HTR-8/SVneo (cell line): ENCODE results near the gene MAST2.

Experiments used
- DNase-seq: peaks from one replicate; pipeline ENCODE4 v3.0.0; 2011; ENCODE audit warnings: low spot score, mixed read lengths; ENCODE audit not compliant: insufficient read length
- FAIRE-seq: peaks from 2 replicates; lab custom pipeline; 2011; peaks lifted over from hg19 to GRCh38; lab: Jason Lieb, UNC

Gene MAST2

GRCh38 chr1:45971922-45972531 is 168.6 kb downstream of the MAST2 start:
- DNase-seq (no peak), FAIRE-seq (no peak)

- FAIRE-seq (no peak), DNase-seq (no peak)
Observed at GRCh38 chr1:45972621-45973020, 169.2 kb downstream of the MAST2 start.

- DNase-seq = no peak
- no peak for FAIRE-seq
Observed at GRCh38 chr1:45973121-45973520, 169.7 kb downstream of the MAST2 start.

GRCh38 chr1:45974541-45975269 is 171.3 kb downstream of the MAST2 start:
- no peak for DNase-seq
- no peak for FAIRE-seq

GRCh38 chr1:45976623-45977022 is 173.2 kb downstream of the MAST2 start:
- no peak for DNase-seq
- no peak for FAIRE-seq

GRCh38 chr1:45979074-45979777 is 175.8 kb downstream of the MAST2 start:
- no peak for FAIRE-seq
- no peak for DNase-seq

- FAIRE-seq = no peak
- no peak for DNase-seq
Observed at GRCh38 chr1:45979778-45980176, 176.4 kb downstream of the MAST2 start.

GRCh38 chr1:45982359-45982758 is 178.9 kb downstream of the MAST2 start:
- FAIRE-seq (no peak), DNase-seq (no peak)

GRCh38 chr1:45983967-45984366 is 180.6 kb downstream of the MAST2 start:
- FAIRE-seq (no peak), DNase-seq (no peak)

- FAIRE-seq (no peak), DNase-seq (no peak)
Observed at GRCh38 chr1:45987204-45987603, 183.8 kb downstream of the MAST2 start.

GRCh38 chr1:45989249-45989648 is 185.8 kb downstream of the MAST2 start:
- no peak for FAIRE-seq

GRCh38 chr1:45994423-45994822 is 191.0 kb downstream of the MAST2 start:
- no peak for DNase-seq
- no peak for FAIRE-seq

More at GRCh38 chr1:45989249-45989648, 185.8 kb downstream of the MAST2 start:
- no peak for DNase-seq

- FAIRE-seq = no peak
- no peak for DNase-seq
Observed at GRCh38 chr1:45995298-45995697, 191.9 kb downstream of the MAST2 start.

GRCh38 chr1:45998020-45998617 is 194.7 kb downstream of the MAST2 start:
- FAIRE-seq (no peak), DNase-seq (no peak)

GRCh38 chr1:45999507-45999906 is 196.1 kb downstream of the MAST2 start:
- FAIRE-seq (no peak), DNase-seq (no peak)

- FAIRE-seq = no peak
Observed at GRCh38 chr1:46001081-46001785, 197.8 kb downstream of the MAST2 start.

GRCh38 chr1:46002551-46003150 is 199.2 kb downstream of the MAST2 start:
- no peak for DNase-seq
- FAIRE-seq = no peak

More at GRCh38 chr1:46001081-46001785, 197.8 kb downstream of the MAST2 start:
- no peak for DNase-seq

- DNase-seq (no peak), FAIRE-seq (no peak)
Observed at GRCh38 chr1:46003315-46003714, 199.9 kb downstream of the MAST2 start.

GRCh38 chr1:46004492-46004891 is 201.1 kb downstream of the MAST2 start:
- DNase-seq = no peak
- no peak for FAIRE-seq

GRCh38 chr1:46005594-46005993 is 202.2 kb downstream of the MAST2 start:
- DNase-seq (no peak), FAIRE-seq (no peak)
